Liver (tissue), 3 donors: ENCODE results near the gene RASGRP2.

Experiments
- EGR1 ChIP-seq, 2 donors: IDR thresholded peaks; 2 replicates each; pipeline ENCODE4 v1.6.1; 2016 to 2018; ENCODE audit warnings: antibody characterized with exemption in 2 of 2, low read depth in 2 of 2
- GABPA ChIP-seq, 2 donors: IDR thresholded peaks in 1 of 2; conservative IDR thresholded peaks in 1 of 2; 2 replicates each; pipeline ENCODE4 v1.6.1; 2016; ENCODE audit warnings: antibody characterized with exemption in 2 of 2, mild to moderate bottlenecking in 1 of 2, moderate library complexity in 1 of 2
- HNF4A ChIP-seq, 2 donors: conservative IDR thresholded peaks; 2 replicates each; pipeline ENCODE4 v1.6.1; 2016; ENCODE audit warnings: antibody characterized with exemption in 2 of 2, mild to moderate bottlenecking in 2 of 2
- RAD21 ChIP-seq, 2 donors: IDR thresholded peaks; 2 replicates each; pipeline ENCODE4 v1.6.1; 2016; ENCODE audit warnings: antibody characterized with exemption in 2 of 2, mild to moderate bottlenecking in 2 of 2
- TAF1 ChIP-seq: conservative IDR thresholded peaks from 2 replicates; pipeline ENCODE4 v1.6.1; 2016; ENCODE audit warnings: antibody characterized with exemption, mild to moderate bottlenecking
- TF ChIP-seq, protein P1 (sequence below): fragments of 150-350 bp; IDR thresholded peaks from 2 replicates; pipeline ENCODE4 v1.5.1; 2017; ENCODE audit warnings: improper control_type of control experiment, low read depth, low read length; ENCODE audit not compliant: missing input control
- TF ChIP-seq, protein P2 (sequence below): IDR thresholded peaks from 2 replicates; pipeline ENCODE4 v1.6.1; 2016; ENCODE audit warnings: antibody characterized with exemption, mild to moderate bottlenecking
- TF ChIP-seq, protein P3 (sequence below): IDR thresholded peaks from 2 replicates; pipeline ENCODE4 v1.6.1; 2016; ENCODE audit warnings: antibody characterized with exemption
- TF ChIP-seq, protein P4 (sequence below): IDR thresholded peaks from 2 replicates; pipeline ENCODE4 v1.6.1; 2016; ENCODE audit warnings: antibody characterized with exemption
- TF ChIP-seq, protein P5 (sequence below): IDR thresholded peaks from 2 replicates; pipeline ENCODE4 v1.6.1; 2016; ENCODE audit warnings: antibody characterized with exemption
- donor health status: healthy.
- donor health status: healthy.

DNA sequence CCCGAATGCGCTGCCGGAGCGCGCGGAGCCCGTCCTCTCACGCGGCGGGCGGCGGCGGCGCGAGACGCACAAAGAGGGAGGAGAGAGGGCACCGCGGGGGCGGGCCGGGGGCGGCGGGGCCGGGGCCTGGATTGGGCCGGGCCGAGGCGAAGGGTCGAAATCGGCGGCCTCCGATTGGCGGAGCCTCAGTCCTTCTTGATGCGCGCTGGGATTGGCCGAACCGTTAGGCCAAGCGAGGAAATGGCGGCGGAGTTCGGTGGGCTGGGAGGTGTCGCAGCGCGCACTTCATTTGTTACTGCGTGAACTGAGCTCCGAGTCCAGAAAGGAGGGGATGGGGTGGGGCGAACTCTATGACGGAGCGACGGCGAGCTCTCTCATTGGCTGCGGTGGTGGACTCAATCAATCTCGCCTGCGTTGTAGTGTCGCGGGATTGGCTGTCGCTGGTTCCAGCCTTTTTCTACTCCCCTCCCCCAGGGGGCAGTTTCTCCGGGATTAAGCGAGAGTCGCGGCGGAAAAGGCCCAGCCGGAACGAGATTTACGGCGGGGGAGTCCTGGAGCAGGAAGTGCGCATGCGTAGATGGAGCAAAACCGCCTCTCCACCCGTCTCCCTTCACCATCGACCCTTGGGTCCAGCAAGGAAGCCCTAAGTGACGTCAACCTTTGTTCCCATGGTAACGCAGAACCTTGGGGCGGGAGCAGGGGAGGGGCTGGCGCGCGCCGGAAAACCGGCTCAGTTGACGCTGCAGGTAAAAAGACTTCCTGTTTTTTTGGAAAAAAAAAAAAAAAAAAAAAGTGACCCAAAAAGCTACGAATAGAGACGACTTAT is 34.7 kb upstream of the RASGRP2 start, which contains the start of gene SF1:
- peak; percentile 57 to 81 for TF ChIP-seq HNF4A (conservative IDR thresholded peaks at IDR 0.05)
- TF ChIP-seq, protein P1, sequence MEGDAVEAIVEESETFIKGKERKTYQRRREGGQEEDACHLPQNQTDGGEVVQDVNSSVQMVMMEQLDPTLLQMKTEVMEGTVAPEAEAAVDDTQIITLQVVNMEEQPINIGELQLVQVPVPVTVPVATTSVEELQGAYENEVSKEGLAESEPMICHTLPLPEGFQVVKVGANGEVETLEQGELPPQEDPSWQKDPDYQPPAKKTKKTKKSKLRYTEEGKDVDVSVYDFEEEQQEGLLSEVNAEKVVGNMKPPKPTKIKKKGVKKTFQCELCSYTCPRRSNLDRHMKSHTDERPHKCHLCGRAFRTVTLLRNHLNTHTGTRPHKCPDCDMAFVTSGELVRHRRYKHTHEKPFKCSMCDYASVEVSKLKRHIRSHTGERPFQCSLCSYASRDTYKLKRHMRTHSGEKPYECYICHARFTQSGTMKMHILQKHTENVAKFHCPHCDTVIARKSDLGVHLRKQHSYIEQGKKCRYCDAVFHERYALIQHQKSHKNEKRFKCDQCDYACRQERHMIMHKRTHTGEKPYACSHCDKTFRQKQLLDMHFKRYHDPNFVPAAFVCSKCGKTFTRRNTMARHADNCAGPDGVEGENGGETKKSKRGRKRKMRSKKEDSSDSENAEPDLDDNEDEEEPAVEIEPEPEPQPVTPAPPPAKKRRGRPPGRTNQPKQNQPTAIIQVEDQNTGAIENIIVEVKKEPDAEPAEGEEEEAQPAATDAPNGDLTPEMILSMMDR: no peak
- no peak for TF ChIP-seq RAD21 (IDR thresholded peaks at IDR 0.05)
- TF ChIP-seq, protein P2, sequence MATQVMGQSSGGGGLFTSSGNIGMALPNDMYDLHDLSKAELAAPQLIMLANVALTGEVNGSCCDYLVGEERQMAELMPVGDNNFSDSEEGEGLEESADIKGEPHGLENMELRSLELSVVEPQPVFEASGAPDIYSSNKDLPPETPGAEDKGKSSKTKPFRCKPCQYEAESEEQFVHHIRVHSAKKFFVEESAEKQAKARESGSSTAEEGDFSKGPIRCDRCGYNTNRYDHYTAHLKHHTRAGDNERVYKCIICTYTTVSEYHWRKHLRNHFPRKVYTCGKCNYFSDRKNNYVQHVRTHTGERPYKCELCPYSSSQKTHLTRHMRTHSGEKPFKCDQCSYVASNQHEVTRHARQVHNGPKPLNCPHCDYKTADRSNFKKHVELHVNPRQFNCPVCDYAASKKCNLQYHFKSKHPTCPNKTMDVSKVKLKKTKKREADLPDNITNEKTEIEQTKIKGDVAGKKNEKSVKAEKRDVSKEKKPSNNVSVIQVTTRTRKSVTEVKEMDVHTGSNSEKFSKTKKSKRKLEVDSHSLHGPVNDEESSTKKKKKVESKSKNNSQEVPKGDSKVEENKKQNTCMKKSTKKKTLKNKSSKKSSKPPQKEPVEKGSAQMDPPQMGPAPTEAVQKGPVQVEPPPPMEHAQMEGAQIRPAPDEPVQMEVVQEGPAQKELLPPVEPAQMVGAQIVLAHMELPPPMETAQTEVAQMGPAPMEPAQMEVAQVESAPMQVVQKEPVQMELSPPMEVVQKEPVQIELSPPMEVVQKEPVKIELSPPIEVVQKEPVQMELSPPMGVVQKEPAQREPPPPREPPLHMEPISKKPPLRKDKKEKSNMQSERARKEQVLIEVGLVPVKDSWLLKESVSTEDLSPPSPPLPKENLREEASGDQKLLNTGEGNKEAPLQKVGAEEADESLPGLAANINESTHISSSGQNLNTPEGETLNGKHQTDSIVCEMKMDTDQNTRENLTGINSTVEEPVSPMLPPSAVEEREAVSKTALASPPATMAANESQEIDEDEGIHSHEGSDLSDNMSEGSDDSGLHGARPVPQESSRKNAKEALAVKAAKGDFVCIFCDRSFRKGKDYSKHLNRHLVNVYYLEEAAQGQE: peak; percentile 82
- peak; percentile 14 to 43 for TF ChIP-seq EGR1 (IDR thresholded peaks at IDR 0.05; ENCODE audit: low read depth in 2 of 2)
- TF ChIP-seq, protein P3, sequence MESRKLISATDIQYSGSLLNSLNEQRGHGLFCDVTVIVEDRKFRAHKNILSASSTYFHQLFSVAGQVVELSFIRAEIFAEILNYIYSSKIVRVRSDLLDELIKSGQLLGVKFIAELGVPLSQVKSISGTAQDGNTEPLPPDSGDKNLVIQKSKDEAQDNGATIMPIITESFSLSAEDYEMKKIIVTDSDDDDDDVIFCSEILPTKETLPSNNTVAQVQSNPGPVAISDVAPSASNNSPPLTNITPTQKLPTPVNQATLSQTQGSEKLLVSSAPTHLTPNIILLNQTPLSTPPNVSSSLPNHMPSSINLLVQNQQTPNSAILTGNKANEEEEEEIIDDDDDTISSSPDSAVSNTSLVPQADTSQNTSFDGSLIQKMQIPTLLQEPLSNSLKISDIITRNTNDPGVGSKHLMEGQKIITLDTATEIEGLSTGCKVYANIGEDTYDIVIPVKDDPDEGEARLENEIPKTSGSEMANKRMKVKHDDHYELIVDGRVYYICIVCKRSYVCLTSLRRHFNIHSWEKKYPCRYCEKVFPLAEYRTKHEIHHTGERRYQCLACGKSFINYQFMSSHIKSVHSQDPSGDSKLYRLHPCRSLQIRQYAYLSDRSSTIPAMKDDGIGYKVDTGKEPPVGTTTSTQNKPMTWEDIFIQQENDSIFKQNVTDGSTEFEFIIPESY: peak; percentile 99
- peak; percentile 85 for TF ChIP-seq TAF1
- TF ChIP-seq GABPA (IDR thresholded peaks at IDR 0.05 in 1 of 2, conservative IDR thresholded peaks at IDR 0.05 in 1 of 2): peak; percentile 45 to 88
- TF ChIP-seq, protein P4, sequence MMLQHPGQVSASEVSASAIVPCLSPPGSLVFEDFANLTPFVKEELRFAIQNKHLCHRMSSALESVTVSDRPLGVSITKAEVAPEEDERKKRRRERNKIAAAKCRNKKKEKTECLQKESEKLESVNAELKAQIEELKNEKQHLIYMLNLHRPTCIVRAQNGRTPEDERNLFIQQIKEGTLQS: peak; percentile 23
- TF ChIP-seq, protein P5, sequence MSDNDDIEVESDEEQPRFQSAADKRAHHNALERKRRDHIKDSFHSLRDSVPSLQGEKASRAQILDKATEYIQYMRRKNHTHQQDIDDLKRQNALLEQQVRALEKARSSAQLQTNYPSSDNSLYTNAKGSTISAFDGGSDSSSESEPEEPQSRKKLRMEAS: peak; percentile 45
